BJ (cell line): ENCODE results near the gene LRP3. TPM values are rescaled to one million over a fixed set of nuclear protein-coding genes. Genes with fewer than 3 reads are reported as not detected.

Experiments used
- CTCF ChIA-PET: fragments of 350-600 bp; formaldehyde crosslinking; extraction: SDS; loops from one replicate; lab custom pipeline; 2021; ENCODE audit warnings: antibody characterized with exemption, inconsistent platforms; lab: Yijun Ruan, JAX
- POLR2A ChIA-PET: fragments of 300-600 bp; sonication (Branson Sonifier 250); formaldehyde crosslinking; extraction: SDS; loops from one replicate; lab custom pipeline; 2021; ENCODE audit warnings: antibody characterized with exemption; lab: Charles Lee
- DNase-seq: peaks from one replicate; pipeline ENCODE4 v3.0.0-alpha.2; 2011; ENCODE audit warnings: low read depth
- H3K27me3 ChIP-seq: 2 replicates; pipeline ENCODE4 v1.6.0; 2011; ENCODE audit warnings: low read length; ENCODE audit not compliant: control insufficient read depth, insufficient read depth
- H3K36me3 ChIP-seq: 2 replicates; pipeline ENCODE4 v1.5.1; 2011; ENCODE audit warnings: low read length; ENCODE audit not compliant: control insufficient read depth, insufficient read depth
- H3K4me3 ChIP-seq: 2 replicates; pipeline ENCODE4 v1.5.1; 2011; ENCODE audit warnings: low read depth, mild to moderate bottlenecking, control low read depth, low read length
- polyA plus RNA-seq: library from polyadenylated mRNA; depleted of rRNA; stranded (reverse); fragments of >200 nt; gene quantifications from 2 replicates; pipeline ENCODE4 v1.2.3, GENCODE V29; 2011
- TF ChIP-seq, protein P1 (sequence below): IDR thresholded peaks from 2 replicates; pipeline ENCODE4 v1.5.1; 2011; ENCODE audit warnings: low read depth, mild to moderate bottlenecking, control low read depth, inconsistent platforms, low read length, moderate library complexity; ENCODE audit not compliant: insufficient read depth

LRP3 gene
- polyA plus RNA-seq, 1 experiment: 16.1 TPM

DNA sequence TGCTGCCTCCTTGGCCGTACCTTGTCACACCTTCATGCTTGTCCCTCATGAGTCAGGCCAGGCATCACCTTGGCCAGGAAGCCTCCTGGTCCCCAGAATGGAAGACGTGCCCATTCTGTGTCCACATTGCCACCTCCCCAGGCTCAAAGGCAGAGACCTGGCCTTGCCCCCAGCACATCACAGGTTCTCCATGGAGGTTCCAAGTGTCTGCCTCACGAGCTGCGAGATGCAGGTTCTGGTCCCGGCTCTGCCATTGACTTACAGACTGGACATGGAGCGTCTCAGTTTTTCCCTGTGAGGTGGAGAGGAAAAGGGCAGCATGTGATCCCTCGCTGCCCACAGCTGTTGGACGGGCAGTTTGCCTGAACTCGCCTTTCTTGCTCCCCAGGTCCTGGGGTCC, 40.6 kb downstream of the LRP3 start:
- TF ChIP-seq, protein P1, sequence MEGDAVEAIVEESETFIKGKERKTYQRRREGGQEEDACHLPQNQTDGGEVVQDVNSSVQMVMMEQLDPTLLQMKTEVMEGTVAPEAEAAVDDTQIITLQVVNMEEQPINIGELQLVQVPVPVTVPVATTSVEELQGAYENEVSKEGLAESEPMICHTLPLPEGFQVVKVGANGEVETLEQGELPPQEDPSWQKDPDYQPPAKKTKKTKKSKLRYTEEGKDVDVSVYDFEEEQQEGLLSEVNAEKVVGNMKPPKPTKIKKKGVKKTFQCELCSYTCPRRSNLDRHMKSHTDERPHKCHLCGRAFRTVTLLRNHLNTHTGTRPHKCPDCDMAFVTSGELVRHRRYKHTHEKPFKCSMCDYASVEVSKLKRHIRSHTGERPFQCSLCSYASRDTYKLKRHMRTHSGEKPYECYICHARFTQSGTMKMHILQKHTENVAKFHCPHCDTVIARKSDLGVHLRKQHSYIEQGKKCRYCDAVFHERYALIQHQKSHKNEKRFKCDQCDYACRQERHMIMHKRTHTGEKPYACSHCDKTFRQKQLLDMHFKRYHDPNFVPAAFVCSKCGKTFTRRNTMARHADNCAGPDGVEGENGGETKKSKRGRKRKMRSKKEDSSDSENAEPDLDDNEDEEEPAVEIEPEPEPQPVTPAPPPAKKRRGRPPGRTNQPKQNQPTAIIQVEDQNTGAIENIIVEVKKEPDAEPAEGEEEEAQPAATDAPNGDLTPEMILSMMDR: no peak
- Histone ChIP-seq H3K27me3 (peaks cover 6% of the 10 kb centered on the region; the same call in 1 of the 2 replicates), H3K4me3 (no peak overlapping the region), H3K36me3 (no peaks in the 10 kb centered on the region)
- DNase-seq: no peak
- ChIA-PET POLR2A (no interaction called here), CTCF (interaction anchor here (0.6 to 14.9 kb wide), 21 partner anchors 9 to 536 kb away, joined by 3 to 405 read pairs (median 6); partner anchors contain the start of gene CEBPA)

DNA sequence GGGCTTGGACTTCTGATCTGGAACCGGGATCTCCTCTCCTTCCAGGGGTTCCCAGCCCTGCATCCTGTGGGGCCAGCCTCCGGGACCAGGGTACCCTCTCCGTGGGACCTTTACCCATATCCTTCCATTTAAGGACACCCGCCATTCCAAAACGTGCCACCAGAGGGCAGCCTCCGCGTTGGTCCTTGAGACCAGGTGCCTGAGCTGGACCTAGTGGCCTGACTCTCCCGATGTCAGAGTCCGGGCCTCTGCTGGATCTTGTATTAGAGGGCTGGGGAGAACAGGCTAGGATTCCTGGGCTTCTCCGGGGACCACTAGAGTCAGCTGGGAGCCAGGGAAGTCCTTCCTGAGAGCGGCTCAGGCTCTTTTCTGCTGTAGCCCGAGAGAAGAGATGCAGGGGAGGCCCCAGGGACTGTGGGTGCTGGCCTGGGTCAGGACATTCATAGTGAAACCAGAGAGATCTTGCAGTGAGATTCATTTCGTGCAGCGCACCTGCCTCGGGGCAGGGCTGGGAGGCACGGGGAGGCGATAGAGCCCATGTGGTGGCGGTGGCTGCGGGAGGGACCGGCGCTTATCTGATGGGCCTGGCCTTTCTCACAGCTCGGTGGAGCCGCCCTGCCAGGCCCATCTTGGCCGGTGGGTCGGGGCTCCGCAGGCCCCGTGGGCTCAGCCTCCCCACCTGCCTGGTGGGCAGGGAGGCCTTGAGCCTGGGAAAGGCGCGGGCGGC, 41.3 kb downstream of the LRP3 start:
- TF ChIP-seq, protein P1: peak; percentile 92
- no peak overlapping the region for H3K4me3 ChIP-seq
- no peak for DNase-seq
- H3K36me3 ChIP-seq: no peaks in the 10 kb centered on the region
- CTCF ChIA-PET: interaction anchor here (0.6 to 14.9 kb wide), 31 partner anchors 8 to 757 kb away, joined by 3 to 405 read pairs (median 4); partner anchors contain the start of genes CEBPA and WDR88
- POLR2A ChIA-PET: no interaction called here
- H3K27me3 ChIP-seq: peaks cover 6% of the 10 kb centered on the region; the same call in 1 of the 2 replicates

DNA sequence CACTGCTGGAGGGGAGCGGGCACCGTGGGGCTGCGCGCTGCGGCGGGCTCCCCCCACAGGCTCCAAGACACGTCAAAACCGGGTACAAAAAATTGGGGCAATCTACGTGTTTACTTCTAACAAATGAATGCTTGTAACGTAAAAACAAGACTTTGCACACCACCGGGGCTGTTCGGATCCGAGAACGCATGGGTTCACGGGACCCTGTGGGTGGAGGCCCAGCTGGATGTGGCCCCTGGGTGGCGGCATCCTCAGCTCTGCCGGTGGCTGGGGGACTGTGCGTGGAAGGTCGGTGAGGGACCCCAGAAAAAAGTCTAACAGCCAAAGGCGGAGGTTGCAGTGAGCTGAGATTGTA, 41.8 kb downstream of the LRP3 start:
- Histone ChIP-seq H3K27me3 (peaks cover 6% of the 10 kb centered on the region; the same call in 1 of the 2 replicates), H3K36me3 (no peaks in the 10 kb centered on the region), H3K4me3 (no peak overlapping the region)
- CTCF ChIA-PET: interaction anchor here (0.6 to 14.9 kb wide), 18 partner anchors 8 to 535 kb away, joined by 3 to 405 read pairs (median 4); partner anchors contain the start of gene CEBPA
- POLR2A ChIA-PET: no interaction called here
- no peak for DNase-seq
- TF ChIP-seq, protein P1: no peak

DNA sequence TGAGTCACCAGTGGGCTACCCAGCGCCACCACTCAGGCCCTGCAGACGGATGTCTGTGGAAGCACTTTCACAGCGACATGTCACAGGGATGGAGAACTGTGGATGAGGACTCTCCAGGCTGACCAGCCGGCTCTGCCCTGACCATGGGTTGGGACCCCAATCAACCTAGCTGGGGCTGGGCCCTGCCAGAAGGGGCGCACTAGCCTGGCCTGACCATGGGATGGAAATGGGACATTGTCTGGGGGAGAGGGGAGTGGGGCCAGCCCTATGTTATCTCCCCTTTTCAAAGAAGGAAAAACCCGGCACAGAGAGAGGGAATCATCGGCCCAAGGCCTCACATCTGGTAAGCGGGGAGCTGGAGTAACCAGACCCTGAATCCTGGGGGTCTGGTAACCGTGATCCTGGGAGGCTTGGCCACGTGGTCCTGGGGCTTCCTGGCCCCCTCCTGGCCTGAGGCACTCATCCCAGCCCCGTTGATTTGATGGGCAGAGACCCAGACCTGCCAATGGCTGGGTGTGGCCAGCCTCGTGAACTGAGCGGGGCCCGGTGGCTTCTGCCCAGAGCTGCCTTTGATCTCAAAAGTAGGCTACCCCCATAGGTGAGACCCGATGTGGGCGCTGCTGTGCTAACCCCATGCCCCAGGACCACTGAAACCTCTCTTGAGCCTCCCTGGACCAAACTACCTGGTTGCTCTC, 42.7 kb downstream of the LRP3 start:
- TF ChIP-seq, protein P1: no peak
- no peak for DNase-seq
- Histone ChIP-seq H3K36me3 (no peaks in the 10 kb centered on the region), H3K27me3 (peaks cover 6% of the 10 kb centered on the region; the same call in 1 of the 2 replicates), H3K4me3 (no peak overlapping the region)
- CTCF ChIA-PET: interaction anchor here (0.9 to 14.9 kb wide), 7 partner anchors 9 to 534 kb away, joined by 3 to 405 read pairs (median 13); no protein-coding TSS in a partner anchor
- POLR2A ChIA-PET: no interaction called here
